ENCODE measurements around the gene GSTM1.

DNA sequence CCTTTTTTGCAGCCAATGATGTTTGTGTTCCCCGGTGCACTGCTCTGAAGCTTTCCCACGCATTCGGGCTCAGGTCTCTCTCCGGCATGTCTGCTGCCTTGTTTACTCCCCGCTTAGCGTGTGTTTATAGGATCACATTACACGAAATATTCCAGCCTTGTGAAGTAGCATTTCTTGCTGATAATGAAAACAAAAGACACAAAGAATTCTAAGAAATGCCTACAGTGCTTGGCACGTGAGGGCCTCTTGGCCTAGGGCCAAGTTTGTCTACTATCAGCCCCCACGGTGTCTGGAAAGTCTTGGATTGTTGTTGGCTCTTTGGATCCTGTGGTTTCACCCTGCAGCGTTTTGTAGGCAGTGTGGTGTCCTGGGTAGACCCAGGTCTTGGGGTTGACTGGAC, 42.9 kb upstream of the GSTM1 start:
- TF ChIP-seq CTCF (IDR thresholded peaks at IDR 0.05; ENCODE audit: control extremely low read depth in 1 of 3, insufficient read depth in 1 of 3, low read depth in 1 of 3, low read length in 3 of 3) = no peak
- no peak for TF ChIP-seq SRF (IDR thresholded peaks at IDR 0.05; ENCODE audit: low read depth, low read length)
- no peak for TF ChIP-seq EGR1 (IDR thresholded peaks at IDR 0.05; ENCODE audit: borderline replicate concordance, low read depth, low read length)
- TF ChIP-seq CREB1 (IDR thresholded peaks at IDR 0.05) = no peak
- TF ChIP-seq HDAC2 (IDR thresholded peaks at IDR 0.05; ENCODE audit: borderline replicate concordance in 1 of 2, low read depth in 2 of 2, low read length in 2 of 2) = no peak
- no peak for TF ChIP-seq ZNF274 (IDR thresholded peaks at IDR 0.05; ENCODE audit: borderline replicate concordance, extremely low read depth, low read length)
- TF ChIP-seq CBX8 (IDR thresholded peaks at IDR 0.05; ENCODE audit: borderline replicate concordance, low read depth, low read length) = no peak
- no peak for TF ChIP-seq YY1 (IDR thresholded peaks at IDR 0.05; ENCODE audit: low read depth, low read length)
- TF ChIP-seq POLR2A (IDR thresholded peaks at IDR 0.05; ENCODE audit: control extremely low read depth in 1 of 2, low read depth in 2 of 2, low read length in 2 of 2) = no peak
- TF ChIP-seq RAD21 (IDR thresholded peaks at IDR 0.05 in 1 of 2, conservative IDR thresholded peaks at IDR 0.05 in 1 of 2; ENCODE audit: low read depth in 2 of 2, low read length in 2 of 2) = no peak
- no peak for TF ChIP-seq KDM1A (IDR thresholded peaks at IDR 0.05; ENCODE audit: borderline replicate concordance, low read length)
- TF ChIP-seq CHD2 (IDR thresholded peaks at IDR 0.05; ENCODE audit: low read length) = no peak
- TF ChIP-seq EZH2 (IDR thresholded peaks at IDR 0.05; ENCODE audit: low read depth, low read length, severe bottlenecking) = no peak
- no peak for TF ChIP-seq POLR2AphosphoS5 (IDR thresholded peaks at IDR 0.05; ENCODE audit: low read depth, low read length)
